Left ventricle myocardium inferior (tissue), 1 donor: Measurements from ENCODE around the gene ASCL4. TPM values are rescaled to one million over a fixed set of nuclear protein-coding genes. Genes with fewer than 3 reads are reported as not detected.

Experiments
- DNase-seq: peaks from one replicate; pipeline ENCODE4 v3.0.0-alpha.2; 2020
- H3K27ac ChIP-seq: fragments of 200-600 bp; replicated peaks from 2 replicates; pipeline ENCODE4 v1.8.0; 2021
- H3K27me3 ChIP-seq: fragments of 200-600 bp; 2 replicates; pipeline ENCODE4 v1.8.0; 2021; ENCODE audit warnings: low read depth
- H3K36me3 ChIP-seq: fragments of 200-600 bp; 2 replicates; pipeline ENCODE4 v1.8.0; 2021
- H3K4me1 ChIP-seq: fragments of 200-600 bp; 2 replicates; pipeline ENCODE4 v1.8.0; 2021
- H3K4me3 ChIP-seq: fragments of 200-600 bp; 2 replicates; pipeline ENCODE4 v1.8.0; 2021; ENCODE audit warnings: mild to moderate bottlenecking, moderate library complexity
- H3K9me3 ChIP-seq: fragments of 200-600 bp; replicated peaks from 2 replicates; pipeline ENCODE4 v1.8.0; 2021
- intact Hi-C: fragments of 100-400 bp; cut with micrococcal nuclease; formaldehyde crosslinking; loops from one replicate; pipeline ENCODE4 v1.11.0; 2022
- total RNA-seq: library from RNA; stranded (reverse); fragmentation: NEBNext Ultra II Directional; extraction: Animal tissue kit (Norgen Biotek cat#: 25700); gene quantifications from one replicate; pipeline ENCODE4 v1.2.1, GENCODE V29; 2021
- TF ChIP-seq, protein P1 (sequence below): fragments of 200-600 bp; IDR thresholded peaks from 2 replicates; pipeline ENCODE4 v1.8.0; 2021; ENCODE audit warnings: antibody characterized with exemption, mild to moderate bottlenecking, borderline replicate concordance
- donor health status: DM: no; HTN: yes; CAD: no; lungs with severe emphysema.

The ASCL4 gene
- total RNA-seq, 1 donor from 2014 or later, result not detected

- intact Hi-C loops, result loop anchor here (5.0 kb wide), 1 partner anchor 67 kb away; no protein-coding TSS in a partner anchor
- Histone ChIP-seq H3K27ac (peak overlapping the region; percentile 84), H3K36me3 (peaks cover 26% of the 10 kb centered on the region), H3K4me3 (peak overlapping the region; percentile 96), H3K9me3 (no peaks in the 10 kb centered on the region), H3K27me3 (no peaks in the 10 kb centered on the region), H3K4me1 (peaks cover 37% of the 10 kb centered on the region)
- no peak for DNase-seq
- TF ChIP-seq, protein P1, sequence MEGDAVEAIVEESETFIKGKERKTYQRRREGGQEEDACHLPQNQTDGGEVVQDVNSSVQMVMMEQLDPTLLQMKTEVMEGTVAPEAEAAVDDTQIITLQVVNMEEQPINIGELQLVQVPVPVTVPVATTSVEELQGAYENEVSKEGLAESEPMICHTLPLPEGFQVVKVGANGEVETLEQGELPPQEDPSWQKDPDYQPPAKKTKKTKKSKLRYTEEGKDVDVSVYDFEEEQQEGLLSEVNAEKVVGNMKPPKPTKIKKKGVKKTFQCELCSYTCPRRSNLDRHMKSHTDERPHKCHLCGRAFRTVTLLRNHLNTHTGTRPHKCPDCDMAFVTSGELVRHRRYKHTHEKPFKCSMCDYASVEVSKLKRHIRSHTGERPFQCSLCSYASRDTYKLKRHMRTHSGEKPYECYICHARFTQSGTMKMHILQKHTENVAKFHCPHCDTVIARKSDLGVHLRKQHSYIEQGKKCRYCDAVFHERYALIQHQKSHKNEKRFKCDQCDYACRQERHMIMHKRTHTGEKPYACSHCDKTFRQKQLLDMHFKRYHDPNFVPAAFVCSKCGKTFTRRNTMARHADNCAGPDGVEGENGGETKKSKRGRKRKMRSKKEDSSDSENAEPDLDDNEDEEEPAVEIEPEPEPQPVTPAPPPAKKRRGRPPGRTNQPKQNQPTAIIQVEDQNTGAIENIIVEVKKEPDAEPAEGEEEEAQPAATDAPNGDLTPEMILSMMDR, result no peak
These were observed 15.1 kb upstream of the ASCL4 start for GRCh38 chr12:107759410-107759809.

GRCh38 chr12:107760207-107760808 is 14.2 kb upstream of the ASCL4 start:
- no peak for DNase-seq
- peak overlapping the region; percentile 84 for H3K27ac ChIP-seq
- H3K36me3 ChIP-seq, result peaks cover 17% of the 10 kb centered on the region
- H3K4me1 ChIP-seq, result peaks cover 37% of the 10 kb centered on the region
- H3K9me3 ChIP-seq, result no peaks in the 10 kb centered on the region
- H3K27me3 ChIP-seq, result no peaks in the 10 kb centered on the region
- TF ChIP-seq, protein P1, result no peak
- H3K4me3 ChIP-seq, result peak overlapping the region; percentile 96
- intact Hi-C loops, result no loop called here

GRCh38 chr12:107760809-107761501 is 13.5 kb upstream of the ASCL4 start, which contains the start of gene PRDM4:
Gene PRDM4 (minus strand): TSS chr12:107761137. CDS start chr12:107760515, 622 bp downstream.
- DNase-seq, result peak; percentile 93

GRCh38 chr12:107761502-107761904 is 13.0 kb upstream of the ASCL4 start:
- Histone ChIP-seq H3K27me3 (no peaks in the 10 kb centered on the region), H3K4me3 (peak overlapping the region; percentile 96), H3K36me3 (peaks cover 5% of the 10 kb centered on the region), H3K9me3 (no peaks in the 10 kb centered on the region), H3K4me1 (peaks cover 37% of the 10 kb centered on the region), H3K27ac (peak overlapping the region; percentile 84)
- TF ChIP-seq, protein P1, result no peak
- intact Hi-C loops, result no loop called here
- no peak for DNase-seq

More at GRCh38 chr12:107760809-107761501, 13.5 kb upstream of the ASCL4 start, which contains the start of gene PRDM4:
- Histone ChIP-seq H3K27ac (peak within 1 kb of the TSS; percentile 84), H3K27me3 (no peaks in the 10 kb centered on the region), H3K9me3 (no peaks in the 10 kb centered on the region), H3K36me3 (peaks cover 11% of the 10 kb centered on the region), H3K4me1 (peaks cover 37% of the 10 kb centered on the region), H3K4me3 (peak within 1 kb of the TSS; percentile 96)
- TF ChIP-seq, protein P1, result peak; percentile 49
- intact Hi-C loops, result no loop called here

GRCh38 chr12:107762874-107763273 is 11.6 kb upstream of the ASCL4 start:
- Histone ChIP-seq H3K4me1 (peaks cover 34% of the 10 kb centered on the region), H3K9me3 (no peaks in the 10 kb centered on the region), H3K4me3 (no peak overlapping the region), H3K36me3 (no peaks in the 10 kb centered on the region), H3K27ac (no peak overlapping the region), H3K27me3 (no peaks in the 10 kb centered on the region)
- TF ChIP-seq, protein P1, result no peak
- intact Hi-C loops, result no loop called here
- no peak for DNase-seq
